H1 (cell line): ENCODE results near the gene VMP1. TPM values are rescaled to one million over a fixed set of nuclear protein-coding genes. Genes with fewer than 3 reads are reported as not detected.
"Not testable (repeated sequence)": the region's sequence is repeated elsewhere in the genome, so short reads cannot be mapped to it uniquely, and the experiment has no call there.

Experiments
- CTCF ChIA-PET: fragments of 300-600 bp; sonication (Branson Sonifier 250); formaldehyde crosslinking; loops from one replicate; lab custom pipeline; 2021; ENCODE audit not compliant: partially characterized antibody; lab: Charles Lee
- POLR2A ChIA-PET: fragments of 300-600 bp; sonication (Branson Sonifier 250); formaldehyde crosslinking; loops from one replicate; lab custom pipeline; 2021; ENCODE audit warnings: inconsistent platforms; ENCODE audit not compliant: partially characterized antibody; lab: Charles Lee
- DNase-seq, 2 experiments: peaks; one replicate each; pipeline versions ENCODE4 v3.0.0 to v3.0.0-alpha.2; 2010 to 2022; ENCODE audit warnings: low spot score in 2 of 2, low read depth in 1 of 2, mixed read lengths in 1 of 2
- FAIRE-seq: peaks from 2 replicates; lab custom pipeline; 2011; peaks lifted over from hg19 to GRCh38; lab: Jason Lieb, UNC
- H2AFZ ChIP-seq: 2 replicates; pipeline ENCODE4 v1.8.1; 2012; ENCODE audit warnings: low read length, inconsistent platforms
- H2AK5ac ChIP-seq: 2 replicates; pipeline ENCODE4 v1.6.1; 2013; ENCODE audit warnings: low read depth, low read length
- H2BK120ac ChIP-seq: replicated peaks from 2 replicates; pipeline ENCODE3; 2013; ENCODE audit warnings: low read depth, low read length, inconsistent platforms
- H2BK12ac ChIP-seq: 2 replicates; pipeline ENCODE4 v1.6.1; 2013; ENCODE audit warnings: low read depth, low read length
- H2BK15ac ChIP-seq: 2 replicates; pipeline ENCODE4 v1.6.1; 2013; ENCODE audit warnings: low read length
- H2BK20ac ChIP-seq: 2 replicates; pipeline ENCODE4 v1.6.1; 2013; ENCODE audit warnings: low read length
- H2BK5ac ChIP-seq: 2 replicates; pipeline ENCODE4 v1.6.1; 2013; ENCODE audit warnings: low read depth, low read length
- H3K14ac ChIP-seq: 2 replicates; pipeline ENCODE4 v1.6.1; 2013; ENCODE audit warnings: inconsistent platforms; ENCODE audit not compliant: insufficient read length
- H3K18ac ChIP-seq: 2 replicates; pipeline ENCODE4 v1.6.1; 2013; ENCODE audit warnings: low read length; ENCODE audit errors: extremely low read depth
- H3K23ac ChIP-seq: 2 replicates; pipeline ENCODE4 v1.6.1; 2013; ENCODE audit warnings: inconsistent platforms; ENCODE audit not compliant: insufficient read length
- H3K23me2 ChIP-seq: 2 replicates; pipeline ENCODE4 v1.6.1; 2013; ENCODE audit warnings: low read depth, low read length
- H3K27ac ChIP-seq: 2 replicates; pipeline ENCODE4 v1.6.1; 2011; ENCODE audit warnings: low read depth, low read length, inconsistent platforms
- H3K27me3 ChIP-seq, 4 experiments: replicated peaks in 1 of 4; 1 replicate in 1 of 4; 2 replicates in 3 of 4; pipeline versions ENCODE4 v1.6.1 to v1.8.1; 2011 to 2013; ENCODE audit warnings: low read length in 3 of 4, mild to moderate bottlenecking in 3 of 4, inconsistent platforms in 2 of 4, mixed read lengths in 2 of 4, moderate library complexity in 1 of 4; ENCODE audit not compliant: control insufficient read depth in 3 of 4, insufficient read depth in 3 of 4; ENCODE audit errors: extremely low read depth in 1 of 4
- H3K36me3 ChIP-seq, 4 experiments: 2 replicates each; pipeline versions ENCODE4 v1.6.1 to v1.8.1; 2011 to 2013; ENCODE audit warnings: mild to moderate bottlenecking in 4 of 4, low read length in 3 of 4, moderate library complexity in 2 of 4, control low read depth in 1 of 4, inconsistent platforms in 1 of 4; ENCODE audit not compliant: insufficient read depth in 4 of 4, control insufficient read depth in 2 of 4
- H3K4ac ChIP-seq: replicated peaks from 2 replicates; pipeline ENCODE3; 2013; ENCODE audit warnings: low read length, low read depth, mixed read lengths, inconsistent platforms; ENCODE audit not compliant: insufficient read length
- H3K4me1 ChIP-seq, 4 experiments: replicated peaks in 1 of 4; 1 replicate in 1 of 4; 2 replicates in 3 of 4; pipeline versions ENCODE4 v1.6.1 to v1.8.1; 2011 to 2013; ENCODE audit warnings: low read length in 3 of 4, inconsistent platforms in 2 of 4, mixed read lengths in 1 of 4; ENCODE audit not compliant: insufficient read depth in 4 of 4, control insufficient read depth in 3 of 4
- H3K4me2 ChIP-seq, 2 experiments: 2 replicates each; pipeline versions ENCODE4 v1.6.1 to v1.8.1; 2011 to 2013; ENCODE audit warnings: low read depth in 2 of 2, low read length in 2 of 2, control low read depth in 1 of 2, inconsistent platforms in 1 of 2, mild to moderate bottlenecking in 1 of 2; ENCODE audit not compliant: insufficient read depth in 1 of 2
- H3K4me3 ChIP-seq, 4 experiments: fragments of 200-600, 300-600 bp in 1 of 4; sonication (generic), shearing (Covaris generic), sonication (Bioruptor Twin) in 1 of 4; 2 replicates each; pipeline versions ENCODE4 v1.5.1 to v1.8.1; 2011 to 2016; ENCODE audit warnings: low read length in 4 of 4, low read depth in 3 of 4, control low read depth in 2 of 4, inconsistent platforms in 2 of 4, mild to moderate bottlenecking in 2 of 4, mixed read lengths in 1 of 4, moderate library complexity in 1 of 4; ENCODE audit not compliant: insufficient read depth in 2 of 4; ENCODE audit errors: extremely low read depth in 1 of 4
- H3K56ac ChIP-seq: replicated peaks from 2 replicates; pipeline ENCODE3; 2013; ENCODE audit warnings: low read depth, mild to moderate bottlenecking, mixed read lengths, low read length, inconsistent platforms; ENCODE audit not compliant: insufficient read length
- H3K79me1 ChIP-seq: 2 replicates; pipeline ENCODE4 v1.6.1; 2013; ENCODE audit warnings: low read depth, low read length, control low read depth
- H3K79me2 ChIP-seq, 2 experiments: 2 replicates each; pipeline versions ENCODE4 v1.6.1 to v1.8.1; 2012 to 2013; ENCODE audit warnings: low read length in 2 of 2, mild to moderate bottlenecking in 2 of 2, inconsistent platforms in 1 of 2; ENCODE audit not compliant: insufficient read depth in 2 of 2, control insufficient read depth in 1 of 2
- H3K9ac ChIP-seq, 4 experiments: replicated peaks in 1 of 4; 1 replicate in 1 of 4; 2 replicates in 3 of 4; pipeline versions ENCODE4 v1.6.1 to v1.8.1; 2011 to 2013; ENCODE audit warnings: low read depth in 3 of 4, low read length in 3 of 4, control low read depth in 2 of 4, mild to moderate bottlenecking in 2 of 4, moderate library complexity in 2 of 4, inconsistent platforms in 1 of 4; ENCODE audit errors: extremely low read depth in 1 of 4
- H3K9me3 ChIP-seq, 2 experiments: 2 replicates each; pipeline versions ENCODE4 v1.6.1 to v1.8.1; 2012 to 2013; ENCODE audit warnings: mild to moderate bottlenecking in 2 of 2, moderate library complexity in 2 of 2, control low read depth in 1 of 2, inconsistent platforms in 1 of 2, low read depth in 1 of 2, low read length in 1 of 2, mixed read lengths in 1 of 2; ENCODE audit not compliant: insufficient read depth in 2 of 2
- H4K20me1 ChIP-seq, 2 experiments: replicated peaks in 1 of 2; 2 replicates each; pipeline versions ENCODE3 to v1.8.1; 2011 to 2013; ENCODE audit warnings: inconsistent platforms in 2 of 2, low read length in 2 of 2, mild to moderate bottlenecking in 1 of 2; ENCODE audit not compliant: insufficient read depth in 2 of 2, control insufficient read depth in 1 of 2
- H4K5ac ChIP-seq: 2 replicates; pipeline ENCODE4 v1.6.1; 2013; ENCODE audit warnings: low read length, low read depth, mixed read lengths, inconsistent platforms; ENCODE audit not compliant: insufficient read length
- H4K8ac ChIP-seq: 2 replicates; pipeline ENCODE4 v1.8.0; 2013; ENCODE audit warnings: mild to moderate bottlenecking, moderate library complexity, low read length, inconsistent platforms; ENCODE audit not compliant: insufficient read depth; ENCODE audit errors: extremely low read depth
- H4K91ac ChIP-seq: replicated peaks from 2 replicates; pipeline ENCODE3; 2013; ENCODE audit warnings: low read length, mixed read lengths, inconsistent platforms; ENCODE audit not compliant: insufficient read length
- WGBS, 2 experiments: shearing (Covaris generic) in 1 of 2; methylation state at CpG; one replicate each; pipeline versions ENCODE4 v1.1.6 to v1.1.7; 2013 to 2015; ENCODE audit warnings: low lambda C conversion rate in 2 of 2, mixed read lengths in 2 of 2, inconsistent platforms in 1 of 2, low coverage in 1 of 2, missing lambda C conversion rate in 1 of 2; ENCODE audit not compliant: insufficient replicate concordance in 2 of 2, insufficient coverage in 1 of 2, insufficient read length in 1 of 2; ENCODE audit errors: extremely low coverage in 1 of 2, missing lambda C conversion rate in 1 of 2; 5-methylcytosine and 5-hydroxymethylcytosine counted together
- polyA plus RNA-seq, 7 experiments: library from polyadenylated mRNA; depleted of rRNA in 3 of 7; stranded (reverse) in 5 of 7; unstranded in 2 of 7; fragments of >200 nt in 5 of 7; fragments of 200-250 nt in 2 of 7; gene quantifications; 1 replicate in 5 of 7; 2 replicates in 1 of 7; 4 replicates in 1 of 7; pipeline versions ENCODE4 v1.2.1 to v1.2.3, GENCODE V29; 2011 to 2013; ENCODE audit warnings: missing spikeins in 2 of 7, mixed read lengths in 2 of 7
- total RNA-seq: library from RNA; stranded (reverse); fragmentation: NEBNext Ultra II Directional; extraction: Animal tissue kit (Norgen Biotek cat#: 25700); gene quantifications from 2 replicates; pipeline ENCODE4 v1.2.1, GENCODE V29; 2021

VMP1 gene
- total and polyA plus RNA-seq, 2 of the 8 experiments (the other 6 are each of a cell fraction or from before 2014, with no cell fraction given) = 45.0 to 92.7 TPM

- H2BK120ac ChIP-seq, H3K79me2 ChIP-seq, H4K91ac ChIP-seq, H3K27me3 ChIP-seq, H3K23ac ChIP-seq, H3K4ac ChIP-seq, H3K27ac ChIP-seq, H3K4me3 ChIP-seq, H3K4me2 ChIP-seq, POLR2A ChIA-PET, H4K20me1 ChIP-seq, H2AFZ ChIP-seq, H3K14ac ChIP-seq, H3K9me3 ChIP-seq, H4K8ac ChIP-seq, H4K5ac ChIP-seq, H2BK15ac ChIP-seq, H3K9ac ChIP-seq, H3K23me2 ChIP-seq, FAIRE-seq, H2BK12ac ChIP-seq, H2AK5ac ChIP-seq, H3K56ac ChIP-seq, H2BK20ac ChIP-seq, H3K18ac ChIP-seq, H3K79me1 ChIP-seq, DNase-seq, H3K36me3 ChIP-seq, H2BK5ac ChIP-seq: not testable (repeated sequence)
- CTCF ChIA-PET = interaction anchor here (0.6 to 0.9 kb wide), 2 partner anchors 13 to 14 kb away, joined by 3 read pairs; no protein-coding TSS in a partner anchor
- peaks cover 2 to 12% (median 10%) of the 10 kb centered on the region in 4 experiments; a peak in 4 of 7 replicates for H3K4me1 ChIP-seq
- WGBS, 2 experiments = 94% methylated on average over 7 of the region's 8 CpGs; no CpG with 5 or more reads in 1 of the 2 experiments
Observed at GRCh38 chr17:59789849-59790248, 82.4 kb downstream of the VMP1 start.

- H3K18ac ChIP-seq, DNase-seq, H3K4me2 ChIP-seq, H2BK20ac ChIP-seq, H3K4me3 ChIP-seq, H2BK120ac ChIP-seq, H3K9me3 ChIP-seq, H3K56ac ChIP-seq, H3K27ac ChIP-seq, H2BK15ac ChIP-seq, H3K79me2 ChIP-seq, H3K9ac ChIP-seq, FAIRE-seq, H2AFZ ChIP-seq, H3K4ac ChIP-seq, H3K79me1 ChIP-seq, H3K23ac ChIP-seq, H3K14ac ChIP-seq, H4K20me1 ChIP-seq, H4K5ac ChIP-seq, POLR2A ChIA-PET, H2BK5ac ChIP-seq, H3K36me3 ChIP-seq, H4K8ac ChIP-seq, H3K27me3 ChIP-seq, H4K91ac ChIP-seq, H2AK5ac ChIP-seq, H2BK12ac ChIP-seq, H3K23me2 ChIP-seq: not testable (repeated sequence)
- peaks cover 2 to 12% (median 10%) of the 10 kb centered on the region in 4 experiments; a peak in 4 of 7 replicates for H3K4me1 ChIP-seq
- CTCF ChIA-PET = interaction anchor here (0.6 to 0.9 kb wide), 2 partner anchors 12 to 14 kb away, joined by 3 read pairs; no protein-coding TSS in a partner anchor
- WGBS, 2 experiments = 92% methylated on average over 6 of the region's 6 CpGs; no CpG with 5 or more reads in 1 of the 2 experiments
Observed at GRCh38 chr17:59790418-59790817, 83.0 kb downstream of the VMP1 start.
